Thyroid gland (tissue), 4 donors: Measurements from ENCODE around the gene EVA1A. TPM values are rescaled to one million over a fixed set of nuclear protein-coding genes. Genes with fewer than 3 reads are reported as not detected.

Experiments used
- DNase-seq, 2 donors: peaks; one replicate each; pipeline ENCODE4 v3.0.0-alpha.2; 2019
- H3K27ac ChIP-seq, 3 donors: fragments of 200-600 bp; sonication (generic); 1 replicate in 2 of 3; 2 replicates in 1 of 3; pipeline ENCODE4 v1.5.1; 2016 to 2019; ENCODE audit warnings: mild to moderate bottlenecking in 1 of 3, moderate library complexity in 1 of 3
- H3K27me3 ChIP-seq: fragments of 200-600 bp; sonication (generic); one replicate; pipeline ENCODE4 v1.5.1; 2019
- H3K36me3 ChIP-seq, 2 donors: fragments of 200-600 bp; sonication (generic); one replicate each; pipeline ENCODE4 v1.5.1; 2016 to 2019
- H3K4me1 ChIP-seq, 2 donors: fragments of 200-600 bp; sonication (generic); one replicate each; pipeline ENCODE4 v1.5.1; 2017 to 2019
- H3K4me3 ChIP-seq, 3 donors: fragments of 200-600 bp; sonication (generic); replicated peaks in 1 of 3; 1 replicate in 2 of 3; 2 replicates in 1 of 3; pipeline ENCODE4 v1.5.1; 2016; ENCODE audit warnings: mild to moderate bottlenecking in 1 of 3
- H3K9me3 ChIP-seq: fragments of 200-600 bp; sonication (generic); one replicate; pipeline ENCODE4 v1.5.1; 2017
- CTCF ChIP-seq, 6 experiments: fragments of 200-600 bp in 3 of 6; fragments of 450-650 bp in 3 of 6; sonication (generic) in 3 of 6; IDR thresholded peaks; one replicate each; pipeline ENCODE4 v1.5.1; 2016 to 2019; ENCODE audit warnings: antibody characterized with exemption in 6 of 6, mild to moderate bottlenecking in 2 of 6, inconsistent platforms in 1 of 6, moderate library complexity in 1 of 6
- POLR2A ChIP-seq, 2 donors: fragments of 450-650 bp; IDR thresholded peaks; one replicate each; pipeline ENCODE4 v1.6.1; 2017; ENCODE audit warnings: antibody characterized with exemption in 2 of 2, mild to moderate bottlenecking in 2 of 2, moderate library complexity in 1 of 2
- WGBS, 2 donors: methylation state at CpG; one replicate each; pipeline ENCODE4 v1.1.5; 2017; 5-methylcytosine and 5-hydroxymethylcytosine counted together
- intact Hi-C: fragments of 100-400 bp; cut with DNase I; formaldehyde crosslinking; loops from one replicate; pipeline ENCODE4 v1.15.1; 2023
- total RNA-seq, 4 donors: library from RNA; depleted of rRNA; stranded (reverse); fragments of >200 nt; gene quantifications; one replicate each; pipeline ENCODE4 v1.2.3, GENCODE V29; 2016

The EVA1A gene
- total RNA-seq, 4 donors from 2014 or later, result 3.6 to 19.8 (median 12.3) TPM

- intact Hi-C loops, result no loop called here
- WGBS, 2 donors, result 92 to 94% methylated on average over 20 of the region's 20 CpGs
- TF ChIP-seq CTCF (IDR thresholded peaks at IDR 0.05), result no peak
- TF ChIP-seq POLR2A (IDR thresholded peaks at IDR 0.05), result no peak
Observed at GRCh38 chr2:75597949-75598348, 37.2 kb upstream of the EVA1A start.

GRCh38 chr2:75596784-75597183 is 36.0 kb upstream of the EVA1A start:
- WGBS, 2 donors, result 83 to 87% methylated on average over 4 of the region's 4 CpGs
- no peak overlapping the region for H3K4me3 ChIP-seq
- intact Hi-C loops, result no loop called here

More at GRCh38 chr2:75597949-75598348, 37.2 kb upstream of the EVA1A start:
- no peaks in the 10 kb centered on the region for H3K27me3 ChIP-seq
- no peaks in the 10 kb centered on the region for H3K36me3 ChIP-seq
- no peaks in the 10 kb centered on the region for H3K9me3 ChIP-seq
- H3K4me1 ChIP-seq, result peaks cover 0 to 5% of the 10 kb centered on the region in 2 donors
- H3K27ac ChIP-seq, result no peak overlapping the region
- DNase-seq, result no peak
- no peak overlapping the region for H3K4me3 ChIP-seq

GRCh38 chr2:75595541-75596395 is 35.0 kb upstream of the EVA1A start:
- intact Hi-C loops, result no loop called here
- 63 to 76% methylated on average over 1 of the region's 1 CpG for WGBS, 2 donors
- TF ChIP-seq CTCF (IDR thresholded peaks at IDR 0.05) (no peak), POLR2A (IDR thresholded peaks at IDR 0.05) (no peak)
- DNase-seq, result no peak
- no peaks in the 10 kb centered on the region for H3K27me3 ChIP-seq
- H3K9me3 ChIP-seq, result no peaks in the 10 kb centered on the region
- H3K4me3 ChIP-seq, result no peak overlapping the region
- H3K27ac ChIP-seq, result no peak overlapping the region
- no peaks in the 10 kb centered on the region for H3K4me1 ChIP-seq
- no peaks in the 10 kb centered on the region for H3K36me3 ChIP-seq

More at GRCh38 chr2:75596784-75597183, 36.0 kb upstream of the EVA1A start:
- Histone ChIP-seq H3K9me3 (no peaks in the 10 kb centered on the region), H3K27ac (no peak overlapping the region), H3K4me1 (no peaks in the 10 kb centered on the region), H3K36me3 (no peaks in the 10 kb centered on the region), H3K27me3 (no peaks in the 10 kb centered on the region)
- TF ChIP-seq CTCF (IDR thresholded peaks at IDR 0.05) (no peak), POLR2A (IDR thresholded peaks at IDR 0.05) (no peak)
- no peak for DNase-seq

- intact Hi-C loops, result no loop called here
Observed at GRCh38 chr2:75594596-75594995, 33.9 kb upstream of the EVA1A start.

More at GRCh38 chr2:75594596-75594995, 33.9 kb upstream of the EVA1A start:
- WGBS, 2 donors, result 78 to 90% methylated on average over 3 of the region's 3 CpGs
- no peak for DNase-seq
- no peaks in the 10 kb centered on the region for H3K9me3 ChIP-seq
- no peaks in the 10 kb centered on the region for H3K4me1 ChIP-seq
- TF ChIP-seq POLR2A (IDR thresholded peaks at IDR 0.05) (no peak), CTCF (IDR thresholded peaks at IDR 0.05) (no peak)
- H3K4me3 ChIP-seq, result no peak overlapping the region
- H3K36me3 ChIP-seq, result no peaks in the 10 kb centered on the region
- no peaks in the 10 kb centered on the region for H3K27me3 ChIP-seq
- no peak overlapping the region for H3K27ac ChIP-seq
